Prostate gland (tissue), 2 donors: Measurements from ENCODE around the gene P3H2. TPM values are rescaled to one million over a fixed set of nuclear protein-coding genes. Genes with fewer than 3 reads are reported as not detected.

ENCODE experiments used
- DNase-seq: peaks from one replicate; pipeline ENCODE4 v3.0.0-alpha.2; 2019; ENCODE audit warnings: low spot score
- H3K27ac ChIP-seq, 2 donors: fragments of 200-600 bp; sonication (generic); 2 replicates each; pipeline ENCODE4 v1.5.1; 2017 to 2019
- H3K27me3 ChIP-seq: fragments of 200-600 bp; sonication (generic); replicated peaks from 2 replicates; pipeline ENCODE4 v1.5.1; 2019; ENCODE audit not compliant: insufficient read depth
- H3K36me3 ChIP-seq, 2 donors: fragments of 200-600 bp; sonication (generic); 1 replicate in 1 of 2; 2 replicates in 1 of 2; pipeline versions ENCODE4 v1.5.1 to v1.8.1; 2017 to 2019
- H3K4me1 ChIP-seq: fragments of 200-600 bp; sonication (generic); replicated peaks from 2 replicates; pipeline ENCODE4 v1.5.1; 2019
- H3K4me3 ChIP-seq, 2 donors: fragments of 200-600 bp; sonication (generic); 2 replicates each; pipeline ENCODE4 v1.5.1; 2017 to 2019
- H3K9me3 ChIP-seq: fragments of 200-600 bp; sonication (generic); 2 replicates; pipeline ENCODE4 v1.5.1; 2017
- POLR2A ChIP-seq: fragments of 450-650 bp; IDR thresholded peaks from one replicate; pipeline ENCODE4 v1.6.1; 2016; ENCODE audit warnings: antibody characterized with exemption, mild to moderate bottlenecking
- POLR2AphosphoS5 ChIP-seq: sonication (generic); formaldehyde crosslinking; IDR thresholded peaks from one replicate; pipeline ENCODE4 v1.6.1; 2017; ENCODE audit warnings: antibody characterized with exemption
- WGBS: methylation state at CpG from one replicate; pipeline ENCODE4 v1.1.5; 2018; 5-methylcytosine and 5-hydroxymethylcytosine counted together
- intact Hi-C: fragments of 100-400 bp; cut with DNase I; formaldehyde crosslinking; loops from one replicate; pipeline ENCODE4 v1.14.2; 2022
- total RNA-seq, 2 donors: library from RNA; depleted of rRNA; stranded (reverse); fragments of >200 nt; gene quantifications; one replicate each; pipeline ENCODE4 v1.1.0, GENCODE V29; 2016
- TF ChIP-seq, protein P1 (sequence below), 4 experiments: fragments of 200-600 bp in 2 of 4; fragments of 450-650 bp in 2 of 4; sonication (generic) in 2 of 4; IDR thresholded peaks; 1 replicate in 3 of 4; 2 replicates in 1 of 4; pipeline ENCODE4 v1.5.1; 2016 to 2019; ENCODE audit warnings: antibody characterized with exemption in 4 of 4, mild to moderate bottlenecking in 2 of 4, moderate library complexity in 2 of 4

Gene P3H2
- total RNA-seq, 2 donors from 2014 or later, result 20.6 to 82.8 TPM

DNA sequence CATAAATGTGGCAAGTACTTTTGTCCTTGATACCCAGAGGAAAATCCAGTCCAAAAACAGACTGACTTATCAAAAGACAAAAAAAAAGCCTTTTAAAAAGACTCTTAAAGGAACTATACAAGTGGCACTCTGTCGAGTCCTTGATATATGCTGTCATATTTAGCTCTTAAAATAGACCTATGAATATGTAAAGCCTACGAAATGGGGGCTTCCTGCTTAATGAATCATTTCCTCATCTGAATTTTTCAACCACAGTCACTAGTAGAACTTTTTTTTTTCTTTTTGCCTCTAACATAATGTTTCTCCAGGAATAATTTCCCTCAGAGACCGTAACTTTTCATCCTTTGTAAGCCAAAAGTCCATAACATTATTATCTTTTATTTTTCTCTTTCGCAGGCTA, 95.8 kb downstream of the P3H2 start:
- Histone ChIP-seq H3K4me3 (no peak overlapping the region), H3K36me3 (no peaks in the 10 kb centered on the region), H3K27me3 (no peaks in the 10 kb centered on the region), H3K9me3 (no peaks in the 10 kb centered on the region), H3K4me1 (no peaks in the 10 kb centered on the region), H3K27ac (no peak overlapping the region)
- 81% methylated on average over 4 of the region's 4 CpGs for WGBS
- intact Hi-C loops, result no loop called here
- TF ChIP-seq POLR2AphosphoS5, result no peak
- TF ChIP-seq POLR2A, result no peak
- TF ChIP-seq, protein P1, sequence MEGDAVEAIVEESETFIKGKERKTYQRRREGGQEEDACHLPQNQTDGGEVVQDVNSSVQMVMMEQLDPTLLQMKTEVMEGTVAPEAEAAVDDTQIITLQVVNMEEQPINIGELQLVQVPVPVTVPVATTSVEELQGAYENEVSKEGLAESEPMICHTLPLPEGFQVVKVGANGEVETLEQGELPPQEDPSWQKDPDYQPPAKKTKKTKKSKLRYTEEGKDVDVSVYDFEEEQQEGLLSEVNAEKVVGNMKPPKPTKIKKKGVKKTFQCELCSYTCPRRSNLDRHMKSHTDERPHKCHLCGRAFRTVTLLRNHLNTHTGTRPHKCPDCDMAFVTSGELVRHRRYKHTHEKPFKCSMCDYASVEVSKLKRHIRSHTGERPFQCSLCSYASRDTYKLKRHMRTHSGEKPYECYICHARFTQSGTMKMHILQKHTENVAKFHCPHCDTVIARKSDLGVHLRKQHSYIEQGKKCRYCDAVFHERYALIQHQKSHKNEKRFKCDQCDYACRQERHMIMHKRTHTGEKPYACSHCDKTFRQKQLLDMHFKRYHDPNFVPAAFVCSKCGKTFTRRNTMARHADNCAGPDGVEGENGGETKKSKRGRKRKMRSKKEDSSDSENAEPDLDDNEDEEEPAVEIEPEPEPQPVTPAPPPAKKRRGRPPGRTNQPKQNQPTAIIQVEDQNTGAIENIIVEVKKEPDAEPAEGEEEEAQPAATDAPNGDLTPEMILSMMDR (IDR thresholded peaks at IDR 0.05), result no peak
- DNase-seq, result no peak

GRCh38 chr3:190019844-190020243, 100.9 kb downstream of the P3H2 start:
- no peaks in the 10 kb centered on the region for H3K27me3 ChIP-seq
- H3K4me1 ChIP-seq, result no peaks in the 10 kb centered on the region
- H3K9me3 ChIP-seq, result no peaks in the 10 kb centered on the region
- TF ChIP-seq POLR2A (no peak), POLR2AphosphoS5 (no peak)
- TF ChIP-seq, protein P1 (IDR thresholded peaks at IDR 0.05), result no peak
- no peak overlapping the region for H3K4me3 ChIP-seq
- no peaks in the 10 kb centered on the region for H3K36me3 ChIP-seq
- no peak for DNase-seq
- H3K27ac ChIP-seq, result no peak overlapping the region
- intact Hi-C loops, result loop anchor here (5.0 to 10.0 kb wide), 2 partner anchors 55 to 102 kb away; partner anchors contain the start of gene P3H2
- 85% methylated on average over 2 of the region's 2 CpGs for WGBS

DNA sequence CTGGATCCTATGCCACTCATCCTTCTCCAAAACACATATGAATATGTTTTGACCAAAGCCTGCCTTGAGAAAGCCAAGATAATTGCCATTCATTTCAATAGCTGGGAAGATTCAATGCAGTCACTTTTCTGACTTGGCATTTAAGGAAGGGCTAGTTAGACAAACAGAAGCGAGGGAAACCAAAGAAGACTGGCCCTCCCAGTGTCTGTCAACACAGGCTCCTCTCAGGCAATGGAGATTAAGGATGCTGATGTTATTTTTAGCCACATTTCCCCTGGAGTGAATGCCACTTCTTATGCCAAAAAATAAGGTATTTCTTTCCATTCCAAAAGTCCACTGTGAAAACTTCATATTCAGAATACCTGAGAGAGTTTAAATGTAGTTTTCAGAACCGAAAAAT, 101.7 kb downstream of the P3H2 start:
- Histone ChIP-seq H3K27me3 (no peaks in the 10 kb centered on the region), H3K9me3 (no peaks in the 10 kb centered on the region), H3K36me3 (no peaks in the 10 kb centered on the region), H3K4me1 (no peaks in the 10 kb centered on the region), H3K4me3 (no peak overlapping the region), H3K27ac (no peak overlapping the region)
- DNase-seq, result no peak
- TF ChIP-seq POLR2A (no peak), POLR2AphosphoS5 (no peak)
- TF ChIP-seq, protein P1 (IDR thresholded peaks at IDR 0.05), result no peak
- intact Hi-C loops, result loop anchor here (5.0 to 10.0 kb wide), 2 partner anchors 54 to 103 kb away; partner anchors contain the start of gene P3H2
- WGBS, result 72% methylated on average over 2 of the region's 2 CpGs

DNA sequence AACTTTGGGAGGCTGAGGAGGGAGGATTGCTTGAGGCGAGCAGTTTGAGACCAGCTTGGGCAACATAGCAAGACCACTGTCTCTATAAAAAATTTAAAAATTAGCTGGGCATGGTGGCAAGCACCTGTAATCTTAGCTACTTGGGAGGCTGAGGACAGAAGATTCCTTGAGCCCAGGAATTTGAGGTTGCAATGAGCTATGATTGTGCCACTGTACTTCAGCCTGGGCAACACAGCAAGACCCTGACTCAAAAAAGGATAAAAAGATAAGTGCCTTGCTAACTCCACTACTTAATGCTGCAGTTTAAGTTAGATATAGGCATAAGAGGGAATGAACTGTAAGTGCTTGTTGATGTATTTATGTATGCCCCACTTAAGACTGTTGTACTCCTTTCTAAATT, 102.2 kb downstream of the P3H2 start:
- Histone ChIP-seq H3K36me3 (no peaks in the 10 kb centered on the region), H3K27ac (no peak overlapping the region), H3K9me3 (no peaks in the 10 kb centered on the region), H3K4me1 (peaks cover under 1% of the 10 kb centered on the region), H3K27me3 (no peaks in the 10 kb centered on the region), H3K4me3 (no peak overlapping the region)
- TF ChIP-seq POLR2AphosphoS5, result no peak
- no peak for TF ChIP-seq POLR2A
- TF ChIP-seq, protein P1 (IDR thresholded peaks at IDR 0.05), result no peak
- intact Hi-C loops, result loop anchor here (5.0 to 10.0 kb wide), 2 partner anchors 54 to 104 kb away; partner anchors contain the start of gene P3H2
- DNase-seq, result no peak
- 92% methylated on average over 1 of the region's 1 CpG for WGBS

GRCh38 chr3:190017521-190018288, 103.0 kb downstream of the P3H2 start:
- H3K4me1 ChIP-seq, result peaks cover 6% of the 10 kb centered on the region
- H3K4me3 ChIP-seq, result no peak overlapping the region
- intact Hi-C loops, result loop anchor here (5.0 to 10.0 kb wide), 2 partner anchors 53 to 105 kb away; partner anchors contain the start of gene P3H2
- DNase-seq, result peak; percentile 46
- no peaks in the 10 kb centered on the region for H3K36me3 ChIP-seq
- no peak overlapping the region for H3K27ac ChIP-seq
- TF ChIP-seq, protein P1 (IDR thresholded peaks at IDR 0.05), result peak in 3 of 4 experiments; percentile 31 to 55 (median 54)
- TF ChIP-seq POLR2AphosphoS5, result peak; percentile 49
- no peak for TF ChIP-seq POLR2A
- no peaks in the 10 kb centered on the region for H3K9me3 ChIP-seq
- WGBS, result 49% methylated on average over 6 of the region's 6 CpGs
- no peaks in the 10 kb centered on the region for H3K27me3 ChIP-seq
